OCI-LY7 (cell line): ENCODE data around the gene CDK5R2. TPM values are rescaled to one million over a fixed set of nuclear protein-coding genes. Genes with fewer than 3 reads are reported as not detected.

Experiments
- Bru-seq: library from RNA; stranded (reverse); fragments of 400-500 nt; gene quantifications from one replicate; lab custom pipeline; 2021; lab: Mats Ljungman, UMichigan
- BruChase-seq, 2 experiments: library from RNA; stranded (reverse); fragments of 400-500 nt; gene quantifications; one replicate each; lab custom pipeline; 2021; lab: Mats Ljungman, UMichigan
- BruUV-seq: library from RNA; stranded (reverse); fragments of 400-500 nt; replicated peaks from 2 replicates; lab custom pipeline; 2021; lab: Mats Ljungman, UMichigan
- CTCF ChIA-PET: fragments of 300-600 bp; sonication (Branson Sonifier 250); formaldehyde crosslinking; loops from one replicate; lab custom pipeline; 2022; ENCODE audit warnings: antibody characterized with exemption; ENCODE audit not compliant: unreplicated experiment; lab: Charles Lee
- POLR2A ChIA-PET: fragments of 300-600 bp; sonication (Branson Sonifier 250); formaldehyde crosslinking; loops from one replicate; lab custom pipeline; 2022; ENCODE audit warnings: antibody characterized with exemption; lab: Charles Lee
- DNase-seq: peaks from one replicate; pipeline ENCODE4 v3.0.0-alpha.2; 2015; ENCODE audit warnings: low spot score
- H2AFZ ChIP-seq: fragments of 200-600 bp; sonication (generic), shearing (Covaris generic); 2 replicates; pipeline ENCODE4 v1.6.1; 2014; ENCODE audit warnings: mild to moderate bottlenecking, antibody characterized with exemption, low read length, moderate library complexity
- H3K27ac ChIP-seq: fragments of 200-600 bp; sonication (generic); 2 replicates; pipeline ENCODE4 v1.5.1; 2014; ENCODE audit warnings: mixed run types, low read depth, mild to moderate bottlenecking, moderate library complexity, low read length, inconsistent platforms; ENCODE audit not compliant: poor library complexity, severe bottlenecking
- H3K36me3 ChIP-seq: fragments of 200-600 bp; sonication (generic); 2 replicates; pipeline ENCODE4 v1.6.1; 2014; ENCODE audit warnings: mild to moderate bottlenecking, antibody characterized with exemption, low read length, moderate library complexity, mixed read lengths; ENCODE audit not compliant: insufficient read depth
- H3K4me1 ChIP-seq: fragments of 200-600 bp; sonication (generic); 2 replicates; pipeline ENCODE4 v1.5.1; 2014; ENCODE audit warnings: mild to moderate bottlenecking, low read length; ENCODE audit not compliant: insufficient read depth, poor library complexity, severe bottlenecking
- H3K4me2 ChIP-seq: fragments of 200-600 bp; sonication (generic); 2 replicates; pipeline ENCODE4 v1.6.1; 2014; ENCODE audit warnings: mild to moderate bottlenecking, low read length
- H3K4me3 ChIP-seq: fragments of 200-600 bp; sonication (generic); 2 replicates; pipeline ENCODE4 v1.5.1; 2014; ENCODE audit warnings: mild to moderate bottlenecking, low read depth, low read length; ENCODE audit not compliant: poor library complexity, severe bottlenecking
- H3K79me2 ChIP-seq: fragments of 200-600 bp; sonication (generic); 2 replicates; pipeline ENCODE4 v1.6.1; 2016; ENCODE audit warnings: low read depth, mild to moderate bottlenecking, low read length, moderate library complexity, mixed read lengths; ENCODE audit not compliant: insufficient read depth
- H3K9me2 ChIP-seq: fragments of 200-600 bp; sonication (generic); 2 replicates; pipeline ENCODE4 v1.6.1; 2016; ENCODE audit warnings: mild to moderate bottlenecking, low read length, mixed read lengths; ENCODE audit not compliant: insufficient read depth
- H3K9me3 ChIP-seq: fragments of 200-600 bp; sonication (generic); 2 replicates; pipeline ENCODE4 v1.6.1; 2014; ENCODE audit warnings: mild to moderate bottlenecking, mixed run types, low read length, mixed read lengths
- H4K20me1 ChIP-seq: fragments of 200-600 bp; sonication (generic); 2 replicates; pipeline ENCODE4 v1.6.1; 2014; ENCODE audit warnings: mild to moderate bottlenecking, antibody characterized with exemption, low read length, moderate library complexity, mixed read lengths; ENCODE audit not compliant: insufficient read depth
- CTCF ChIP-seq: fragments of 200-600 bp; sonication (generic); conservative IDR thresholded peaks from 2 replicates; pipeline ENCODE4 v1.5.1; 2014; ENCODE audit warnings: mild to moderate bottlenecking, antibody characterized with exemption, low read length, moderate library complexity, mixed read lengths
- EZH2phosphoT487 ChIP-seq: fragments of 200-600 bp; sonication (generic); IDR thresholded peaks from 2 replicates; pipeline ENCODE4 v1.6.1; 2018; ENCODE audit warnings: low read depth, borderline replicate concordance, mild to moderate bottlenecking, mixed run types, antibody characterized with exemption, low read length, moderate library complexity, mixed read lengths
- intact Hi-C: fragments of 100-400 bp; cut with micrococcal nuclease; formaldehyde crosslinking; loops from one replicate; pipeline ENCODE4 v1.10.0; 2022; ENCODE audit not compliant: unreplicated experiment
- long read RNA-seq: library from polyadenylated mRNA; stranded (forward); transcript quantifications from one replicate; pipeline ENCODE4 v2.0.0, GENCODE V29; 2022
- total RNA-seq, 2 experiments: library from RNA; depleted of rRNA in 1 of 2; stranded (reverse); fragments of >200 nt in 1 of 2; shearing (Covaris generic) in 1 of 2; gene quantifications; 2 replicates each; pipeline ENCODE4 v1.2.3, GENCODE V29; 2014 to 2022

The CDK5R2 gene
- total RNA-seq (2014; rRNA removed; shearing (Covaris generic)) (0.09 and 0.41 TPM in 2 replicates), total RNA-seq (2022) (0.57 and 0.63 TPM in 2 replicates), Bru-seq, nascent RNA (not detected), BruChase-seq, experiment 1, labeled RNA remaining after a 6-hour chase (percentile 17 among the genes with signal in this experiment), BruChase-seq, experiment 2, labeled RNA remaining after a 2-hour chase (not detected)
- long read RNA-seq, partial matches to known transcripts, result 0 of 1 reads
- long read RNA-seq, other reads (novel, unspliced or antisense), result 0 of 1 reads

GRCh38 chr2:218959141-218959731 is at the start of gene CDK5R2:
CDK5R2 (plus strand) TSS chr2:218959666; CDS start chr2:218959821, 155 bp downstream.
- H3K9me2 ChIP-seq, result no peaks in the 10 kb centered on the region
- peak within 1 kb of the TSS; percentile 92 for H2AFZ ChIP-seq
- no peak within 1 kb of the TSS for H3K27ac ChIP-seq
- no peaks in the 10 kb centered on the region for H4K20me1 ChIP-seq
- peak; percentile 95 for DNase-seq
- intact Hi-C loops, result loop anchor here (1.0 kb wide), 1 partner anchor 83 kb away; no protein-coding TSS in a partner anchor
- ChIA-PET POLR2A (interaction anchor here (1.4 kb wide), 1 partner anchor 50 kb away, joined by 5 read pairs; no protein-coding TSS in a partner anchor), CTCF (no interaction called here)
- peak within 1 kb of the TSS; percentile 72 for H3K4me3 ChIP-seq
- no TSS peak for BruUV-seq
- H3K4me1 ChIP-seq, result peaks cover 6% of the 10 kb centered on the region
- no peaks in the 10 kb centered on the region for H3K9me3 ChIP-seq
- H3K4me2 ChIP-seq, result peak within 1 kb of the TSS; percentile 83
- TF ChIP-seq EZH2phosphoT487 (no peak), CTCF (no peak)
- H3K79me2 ChIP-seq, result no peaks in the 10 kb centered on the region
- H3K36me3 ChIP-seq, result no peaks in the 10 kb centered on the region

DNA sequence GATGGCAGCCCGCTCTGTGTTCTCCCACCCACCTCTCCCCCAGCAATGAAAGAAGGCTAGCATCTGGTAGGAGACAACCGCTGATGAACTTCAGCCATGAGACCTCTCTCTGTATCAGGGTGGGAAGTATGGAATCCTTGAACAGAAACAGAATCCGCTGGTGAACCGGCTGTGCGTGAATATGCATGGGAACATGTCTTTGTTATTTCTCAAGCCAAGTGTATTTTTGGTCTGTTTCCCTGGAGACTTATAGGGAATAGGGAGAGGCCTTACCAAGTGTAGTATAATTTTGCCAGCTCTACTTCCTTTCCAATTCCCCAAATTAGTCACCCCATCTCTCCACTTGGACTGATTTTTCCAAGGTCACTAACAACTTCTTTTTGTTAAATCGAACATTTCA is 48.7 kb upstream of the CDK5R2 start:
- H4K20me1 ChIP-seq, result no peaks in the 10 kb centered on the region
- no peak for DNase-seq
- peaks cover 9% of the 10 kb centered on the region; the same call in 1 of the 2 replicates for H3K79me2 ChIP-seq
- no peak overlapping the region for H3K27ac ChIP-seq
- ChIA-PET POLR2A (interaction anchor here (0.9 to 1.9 kb wide), 2 partner anchors 42 to 49 kb away, joined by 3 to 5 read pairs; partner anchors contain the start of gene CDK5R2), CTCF (no interaction called here)
- H3K4me2 ChIP-seq, result peak overlapping the region; percentile 97
- no peaks in the 10 kb centered on the region for H3K9me2 ChIP-seq
- no peaks in the 10 kb centered on the region for H3K36me3 ChIP-seq
- H3K4me1 ChIP-seq, result peaks cover 20% of the 10 kb centered on the region
- H3K4me3 ChIP-seq, result peak overlapping the region; percentile 22
- no peak overlapping the region for H2AFZ ChIP-seq
- intact Hi-C loops, result no loop called here
- BruUV-seq, result no TSS peak
- TF ChIP-seq EZH2phosphoT487 (no peak), CTCF (no peak)
- H3K9me3 ChIP-seq, result no peaks in the 10 kb centered on the region

DNA sequence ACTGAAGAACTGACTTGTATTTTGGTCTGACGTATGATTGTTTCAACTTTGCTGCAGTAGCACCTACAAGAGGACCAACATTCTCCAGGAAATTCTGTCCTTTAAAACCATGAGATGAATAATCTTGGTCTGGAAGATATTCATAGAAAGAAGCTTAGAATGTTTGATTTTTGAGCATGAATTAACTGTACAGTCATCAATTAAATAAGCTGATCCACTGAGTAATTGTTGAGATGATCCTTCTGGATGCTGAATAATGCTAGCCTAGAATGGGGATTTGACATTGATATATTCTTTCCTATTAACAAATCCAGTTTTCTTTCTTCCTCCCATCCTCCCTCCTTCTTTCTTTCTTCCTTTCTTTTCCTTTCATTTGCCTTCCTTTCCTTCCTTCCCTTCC is 39.0 kb upstream of the CDK5R2 start:
- Histone ChIP-seq H3K36me3 (no peaks in the 10 kb centered on the region; the same call in 1 of the 2 replicates), H3K9me3 (peaks cover 9% of the 10 kb centered on the region; the same call in 1 of the 2 replicates), H3K4me2 (no peak overlapping the region), H3K4me1 (peaks cover 19% of the 10 kb centered on the region), H4K20me1 (no peaks in the 10 kb centered on the region), H3K79me2 (no peaks in the 10 kb centered on the region), H3K9me2 (no peaks in the 10 kb centered on the region), H3K27ac (no peak overlapping the region), H2AFZ (no peak overlapping the region), H3K4me3 (no peak overlapping the region)
- BruUV-seq, result no TSS peak
- POLR2A ChIA-PET, result no interaction called here
- CTCF ChIA-PET, result no interaction called here
- DNase-seq, result no peak
- intact Hi-C loops, result no loop called here
- TF ChIP-seq CTCF, result no peak
- no peak for TF ChIP-seq EZH2phosphoT487
